EH (cell line): ENCODE data around the gene SORT1.
"Not testable (repeated sequence)": the region's sequence is repeated elsewhere in the genome, so short reads cannot be mapped to it uniquely, and the experiment has no call there.

Experiments
- DNase-seq: peaks from one replicate; pipeline ENCODE4 v3.0.0-alpha.2; 2015; ENCODE audit warnings: low read depth

SORT1 gene

DNA sequence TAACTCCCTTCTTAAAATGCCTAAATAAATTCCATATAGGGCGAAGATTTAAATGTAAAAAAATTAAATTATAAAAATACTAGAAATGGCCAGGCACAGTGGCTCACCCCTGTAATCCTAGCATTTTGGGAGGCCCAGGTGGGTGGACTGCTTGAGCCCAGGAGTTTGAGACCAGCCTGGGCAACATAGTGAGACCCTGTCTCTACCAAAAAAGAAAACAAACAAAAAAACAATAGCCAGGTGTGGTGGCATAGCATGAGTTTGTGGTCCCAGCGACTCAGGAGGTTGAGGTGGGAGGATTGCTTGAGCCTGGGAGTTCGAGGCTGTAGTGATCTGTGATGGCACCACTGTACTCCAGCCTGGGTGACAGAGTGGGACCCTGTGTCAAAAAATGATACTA, 17.8 kb downstream of the SORT1 start:
- DNase-seq, result no peak

DNA sequence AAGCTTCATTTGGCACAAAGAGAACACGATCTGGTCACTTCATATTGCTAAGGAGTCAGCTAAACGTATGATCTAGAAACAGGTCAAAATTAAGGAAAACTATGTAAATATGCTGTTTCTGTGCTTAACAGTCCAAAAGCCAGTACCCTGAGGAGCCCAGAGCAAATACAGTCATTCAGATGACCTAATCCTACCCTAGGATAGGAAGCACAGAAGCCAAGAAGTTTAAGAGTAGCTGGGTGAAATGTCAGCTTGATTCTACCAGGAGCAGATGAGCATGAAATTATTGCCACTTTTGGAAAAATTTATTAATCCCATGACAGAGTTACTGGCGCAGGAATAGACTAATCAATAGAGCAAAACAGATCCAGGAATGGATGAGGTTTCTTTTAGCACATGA, 18.3 kb downstream of the SORT1 start:
- DNase-seq, result no peak

DNA sequence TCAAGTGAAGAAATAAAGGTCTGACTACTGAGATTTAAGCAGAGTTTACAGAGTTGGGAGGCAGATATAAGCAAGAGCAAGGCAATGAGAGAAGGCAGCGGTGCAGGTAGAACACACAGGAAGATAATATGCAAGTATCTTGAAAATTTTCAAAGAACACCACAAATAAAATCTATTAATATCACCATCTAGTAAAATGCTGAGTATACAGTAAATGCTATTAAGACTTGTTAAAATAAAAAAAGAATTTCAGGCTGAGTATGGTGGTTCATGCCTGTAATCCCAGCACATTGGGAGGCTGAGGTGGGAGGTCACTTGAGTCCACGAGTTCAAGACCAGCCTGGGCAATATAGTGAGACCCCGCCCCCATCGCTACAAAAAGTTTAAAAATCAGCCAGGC, 20.0 kb downstream of the SORT1 start:
- no peak for DNase-seq

DNA sequence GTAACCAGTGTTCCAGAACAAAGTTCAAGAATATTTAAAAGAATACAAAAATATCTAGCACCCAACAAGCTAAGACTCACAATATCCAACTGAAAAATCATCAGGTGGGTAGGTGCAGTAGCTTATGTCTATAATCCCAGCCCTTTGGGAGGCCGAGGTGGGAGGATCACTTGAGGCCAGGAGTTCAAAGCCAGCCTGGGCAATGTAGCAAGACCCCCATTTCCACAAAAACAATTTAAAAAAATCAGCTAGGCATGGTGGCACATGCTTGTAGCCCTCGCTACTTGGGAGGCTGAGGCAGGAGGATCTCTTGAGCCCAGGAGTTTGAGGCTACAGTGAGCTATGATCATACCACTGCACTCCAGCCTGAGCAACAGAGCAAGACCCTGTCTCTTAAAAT, 24.0 kb downstream of the SORT1 start:
- DNase-seq, result not testable (repeated sequence)

DNA sequence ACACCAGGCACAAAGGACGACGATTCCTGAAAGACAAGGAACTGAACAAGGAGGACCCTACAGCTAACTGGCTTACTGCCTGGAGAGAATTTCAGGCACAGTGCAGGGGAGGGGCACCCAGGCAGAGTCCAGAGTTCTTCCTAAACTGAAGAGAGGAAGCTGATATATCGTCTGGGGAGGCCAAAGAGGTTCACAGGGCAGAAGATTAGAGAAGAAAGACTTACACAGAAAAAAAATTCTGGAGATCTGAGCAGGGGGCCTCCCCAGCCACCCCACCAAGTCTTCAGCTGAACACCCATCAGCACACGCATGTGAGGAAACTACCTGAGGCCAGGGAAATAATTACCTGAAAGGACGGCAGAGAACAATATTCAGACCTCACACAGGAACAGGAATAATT, 24.6 kb downstream of the SORT1 start:
- no peak for DNase-seq

DNA sequence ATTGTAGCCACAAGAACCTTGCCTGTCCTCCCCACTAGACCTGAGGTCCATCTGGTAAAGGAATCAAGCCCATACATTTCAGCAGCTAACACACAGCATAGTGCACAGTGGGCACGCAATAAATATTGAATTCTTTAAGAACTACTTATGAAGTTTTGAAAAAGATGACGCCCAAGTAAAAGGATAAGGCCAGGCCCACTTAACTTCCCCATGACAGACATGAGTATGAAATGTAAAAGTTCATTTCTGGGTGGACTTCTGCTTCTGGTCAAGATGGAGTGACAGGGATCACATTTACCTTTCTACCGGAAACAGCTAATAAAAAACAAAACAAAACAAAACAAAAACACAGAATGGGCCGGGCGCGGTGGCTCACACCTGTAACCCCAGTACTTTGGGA, 25.4 kb downstream of the SORT1 start:
- no peak for DNase-seq

DNA sequence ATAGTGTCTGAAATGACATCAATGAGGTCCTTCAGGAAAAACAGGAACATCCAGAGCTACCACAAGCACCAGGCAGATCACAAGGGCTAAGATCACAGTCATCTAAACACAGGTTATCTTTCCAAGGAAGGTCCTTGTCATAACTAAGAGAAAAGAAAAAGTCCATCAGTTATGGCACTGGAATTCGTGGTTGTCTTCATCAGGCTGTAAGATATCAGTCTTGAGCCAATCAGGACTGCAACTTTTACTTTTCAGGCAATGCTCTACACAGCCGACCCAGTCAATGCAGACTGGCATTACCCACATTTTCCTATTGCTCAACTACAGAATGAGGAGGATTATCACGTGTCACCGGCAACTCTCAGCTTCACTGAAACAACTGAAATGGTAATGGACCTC, 26.4 kb downstream of the SORT1 start:
- peak; percentile 89 for DNase-seq

DNA sequence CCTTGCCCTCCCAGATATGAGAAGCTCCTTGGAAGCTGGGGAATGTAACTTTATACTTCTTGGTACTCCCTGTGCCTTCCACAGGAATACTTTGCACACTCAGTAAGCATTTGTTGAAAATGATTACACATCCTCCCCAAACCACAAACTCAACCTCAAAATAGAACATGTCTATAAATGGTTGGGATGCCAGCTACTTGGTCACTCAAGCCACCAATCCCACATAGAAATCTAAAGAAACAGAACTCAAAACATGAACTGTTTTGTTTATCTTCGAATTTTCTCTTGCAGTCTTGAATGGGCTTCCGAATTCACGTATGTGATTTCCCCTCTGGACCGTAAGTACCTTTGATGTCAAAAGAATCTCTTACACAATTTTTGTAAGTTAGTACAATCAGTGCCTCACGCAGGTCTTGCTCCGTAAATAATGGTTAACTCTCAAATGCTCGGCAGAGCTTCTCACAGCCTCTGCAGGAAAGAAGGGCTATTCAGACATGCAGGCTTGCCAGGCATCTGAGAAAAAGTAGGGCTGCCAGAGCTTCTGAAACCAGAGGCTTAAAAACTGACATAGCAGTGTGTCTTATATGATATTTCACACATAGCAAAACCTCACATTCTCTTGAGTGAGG, 26.9 kb downstream of the SORT1 start:
- peak; percentile 98 for DNase-seq

DNA sequence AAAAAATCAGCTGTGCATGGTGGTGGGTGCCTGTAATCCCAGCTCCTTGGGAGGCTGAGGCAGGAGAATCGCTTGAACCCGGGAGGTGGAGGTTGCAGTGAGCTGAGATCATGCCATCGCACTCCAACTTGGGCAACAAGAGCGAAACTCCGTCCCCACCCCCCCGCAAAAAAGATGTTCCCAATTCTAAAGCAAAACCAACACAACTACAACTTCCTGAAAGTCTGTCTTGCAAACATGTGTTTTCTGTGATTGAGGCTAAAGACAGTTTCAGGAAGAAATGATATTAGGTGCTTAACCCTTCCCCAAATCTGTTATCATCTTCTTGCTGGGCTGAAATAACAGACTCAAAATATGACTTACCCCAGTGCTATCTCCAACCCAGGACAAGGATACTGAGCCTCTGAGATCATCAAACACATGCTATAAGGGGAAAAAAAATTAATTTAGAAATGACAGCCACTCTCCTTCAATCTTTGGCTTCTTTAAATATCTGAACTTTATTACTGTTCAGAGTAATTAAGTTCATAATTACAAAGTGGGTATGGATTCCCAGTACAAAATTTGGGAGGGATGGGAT, 28.5 kb downstream of the SORT1 start:
- DNase-seq, result peak; percentile 73

DNA sequence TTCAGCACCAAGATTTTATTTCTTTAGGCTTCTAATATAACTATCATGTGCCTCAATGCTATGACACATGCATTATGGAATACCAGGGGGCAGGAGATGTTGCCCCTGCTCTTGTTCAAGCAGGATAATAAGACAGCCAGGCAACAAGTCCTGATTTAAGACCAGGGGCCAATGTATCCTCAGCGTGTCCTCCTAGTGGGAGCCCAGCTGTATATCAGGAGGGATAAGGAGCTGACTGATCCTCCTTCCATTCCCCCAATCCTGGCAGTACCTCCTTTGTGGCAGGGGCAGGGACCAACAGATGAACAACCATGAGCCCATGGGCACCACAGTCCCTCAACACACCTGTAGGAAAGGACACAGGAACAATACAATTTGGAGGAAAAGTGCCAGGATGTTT, 29.3 kb downstream of the SORT1 start:
- DNase-seq, result no peak

DNA sequence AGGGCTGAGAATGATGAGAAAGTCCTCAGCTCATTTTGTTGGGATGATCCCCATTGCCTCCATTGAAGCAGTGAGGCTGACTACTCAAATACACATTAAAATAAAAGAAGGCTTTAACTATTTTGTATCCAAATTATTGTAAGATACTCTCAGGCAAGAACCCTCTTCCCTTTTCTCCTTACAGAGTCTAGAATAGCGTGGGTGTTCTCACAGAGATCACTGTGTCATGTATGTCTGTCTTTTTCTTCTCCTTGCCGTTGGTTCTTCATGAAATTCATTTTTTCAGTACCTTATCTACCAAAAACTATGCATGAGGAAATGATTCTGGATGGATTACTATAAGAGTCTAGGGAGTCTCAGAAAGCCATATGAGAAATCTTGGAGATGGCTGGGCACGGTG, 30.1 kb downstream of the SORT1 start:
- DNase-seq, result no peak

DNA sequence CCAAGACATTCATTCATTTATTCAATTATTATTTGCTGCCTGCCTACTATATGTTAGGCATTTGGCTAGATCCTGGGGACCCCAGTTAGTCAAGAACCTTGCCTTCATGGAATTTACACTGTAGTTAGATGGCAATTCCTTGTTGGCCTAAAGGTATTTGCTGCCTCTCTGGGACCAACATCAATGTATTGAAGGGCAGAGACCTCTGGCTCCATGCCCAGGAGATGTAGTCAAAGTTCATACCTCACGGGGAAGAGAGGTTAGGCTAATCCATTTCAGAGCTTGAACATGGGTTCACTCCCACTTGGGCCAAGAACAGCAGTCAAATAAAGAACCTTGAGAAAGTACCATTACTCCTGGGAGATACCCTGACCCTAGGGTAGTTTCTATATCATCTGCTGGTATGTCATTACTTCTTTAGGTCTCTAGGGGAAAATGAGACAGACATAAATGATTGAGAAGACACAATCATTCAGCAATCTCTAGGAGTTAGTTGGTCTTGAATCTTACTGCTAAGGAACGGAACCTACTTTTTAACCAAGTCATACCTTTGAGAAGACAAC, 32.0 kb downstream of the SORT1 start:
- no peak for DNase-seq

DNA sequence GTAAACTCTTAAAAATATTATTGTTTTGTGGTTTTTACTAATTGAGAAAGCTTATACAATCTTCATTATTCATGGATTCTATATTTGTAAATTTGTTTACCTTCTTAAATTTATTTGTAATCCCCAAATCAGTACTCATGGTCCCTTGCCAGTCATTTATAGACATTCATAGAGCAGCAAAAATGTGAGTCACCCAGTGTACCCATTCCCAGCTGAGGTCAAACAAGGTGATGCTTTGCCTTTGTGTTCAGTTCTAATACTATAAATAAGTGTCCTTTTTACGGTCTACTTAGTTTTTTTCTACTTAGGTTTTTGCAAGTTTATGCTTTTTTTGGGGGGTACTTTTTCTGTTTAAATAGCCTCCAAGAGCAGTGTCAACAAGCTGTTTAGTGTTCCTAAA, 36.1 kb downstream of the SORT1 start:
- peak; percentile 74 for DNase-seq

DNA sequence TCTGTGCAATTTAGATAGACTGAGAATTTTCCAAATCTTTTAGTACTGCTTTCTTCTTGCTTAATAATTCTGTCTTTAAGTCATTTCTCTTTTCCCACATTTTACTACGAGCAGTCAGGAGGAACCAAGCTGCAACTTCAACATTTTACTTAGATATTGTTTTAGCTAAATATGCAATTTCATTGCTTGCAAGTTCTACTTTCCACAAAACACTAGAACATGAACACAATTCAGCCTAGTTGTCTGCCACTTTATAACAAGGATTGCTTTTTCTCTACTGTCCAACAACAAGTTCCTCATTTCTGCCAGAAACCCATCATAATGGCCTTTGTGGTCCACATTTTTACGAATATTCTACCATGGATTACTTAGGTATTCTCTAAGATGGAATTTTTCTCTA, 36.6 kb downstream of the SORT1 start:
- no peak for DNase-seq

DNA sequence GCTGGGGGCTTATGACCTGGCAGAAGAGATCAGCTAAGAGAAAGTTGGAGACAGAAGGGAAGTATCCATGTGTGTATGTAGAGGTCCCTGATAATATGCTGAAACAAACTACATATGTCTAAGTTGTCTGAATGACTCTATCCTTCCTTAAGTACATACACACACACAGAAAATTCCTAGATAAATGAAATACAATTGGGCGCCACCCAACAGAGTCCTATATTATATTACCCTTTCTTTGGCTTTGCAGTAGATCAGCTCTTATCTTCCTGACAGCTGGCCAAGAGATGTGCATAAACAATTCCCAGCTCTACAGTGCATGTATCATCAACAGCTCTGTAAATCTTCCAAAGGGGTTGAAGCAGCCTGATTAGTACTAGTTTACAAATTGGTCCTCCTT, 40.1 kb downstream of the SORT1 start:
- peak; percentile 11 for DNase-seq

DNA sequence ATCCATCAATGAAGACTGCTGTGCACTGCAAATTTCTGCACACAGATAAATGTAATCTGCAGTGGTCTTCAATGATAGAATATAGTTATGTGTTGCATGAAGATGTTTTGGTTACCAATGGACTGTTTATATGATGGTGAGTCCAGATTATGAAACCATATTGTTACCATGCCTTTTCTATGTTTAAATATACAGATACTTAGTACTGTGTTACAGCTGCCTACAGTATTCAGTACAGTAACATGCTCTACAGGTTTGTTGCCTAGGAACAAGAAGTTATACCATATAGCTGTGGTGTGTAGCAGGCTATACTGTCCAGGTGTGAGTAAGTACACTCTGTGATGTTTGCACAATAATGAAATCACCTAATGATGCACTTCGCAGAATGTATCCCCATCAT, 40.8 kb downstream of the SORT1 start:
- DNase-seq, result no peak

DNA sequence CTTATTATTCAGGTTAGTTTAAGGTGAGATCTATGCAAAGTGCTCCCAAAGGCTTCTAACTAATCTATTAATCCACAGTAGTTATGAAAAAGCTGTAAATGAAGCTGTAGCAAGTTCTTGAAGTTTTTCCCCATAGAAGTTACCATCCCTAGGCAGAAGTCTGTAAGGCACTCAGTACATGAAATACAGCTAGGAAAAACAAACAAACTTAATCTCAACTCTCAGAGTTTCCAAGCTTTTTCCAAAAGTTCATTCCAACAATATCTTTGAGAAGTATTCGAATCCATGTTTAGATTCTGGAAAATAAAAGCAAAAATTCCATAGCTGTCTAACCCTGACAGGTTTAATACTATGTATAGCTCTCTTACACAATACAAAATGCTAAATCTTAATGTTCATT, 41.2 kb downstream of the SORT1 start:
- DNase-seq, result peak; percentile 24

DNA sequence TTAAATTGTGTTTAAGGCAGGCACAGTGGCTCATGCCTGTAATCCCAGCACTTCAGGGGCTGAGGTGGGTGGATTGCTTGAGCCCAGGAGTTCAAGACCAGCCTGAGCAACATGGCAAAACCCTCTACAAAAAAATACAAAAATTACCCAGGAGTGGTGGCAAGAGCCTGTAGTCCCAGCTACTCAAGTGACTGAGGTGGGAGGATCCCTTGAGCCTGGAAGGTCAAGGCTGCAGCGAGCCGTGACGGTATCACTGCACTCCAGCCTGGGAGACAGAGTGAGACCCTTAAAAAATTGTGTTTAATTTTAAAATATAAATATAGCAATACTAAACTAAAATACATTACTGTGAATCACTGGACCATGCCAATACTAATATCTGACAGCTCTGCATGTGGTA, 42.8 kb downstream of the SORT1 start:
- DNase-seq, result no peak

DNA sequence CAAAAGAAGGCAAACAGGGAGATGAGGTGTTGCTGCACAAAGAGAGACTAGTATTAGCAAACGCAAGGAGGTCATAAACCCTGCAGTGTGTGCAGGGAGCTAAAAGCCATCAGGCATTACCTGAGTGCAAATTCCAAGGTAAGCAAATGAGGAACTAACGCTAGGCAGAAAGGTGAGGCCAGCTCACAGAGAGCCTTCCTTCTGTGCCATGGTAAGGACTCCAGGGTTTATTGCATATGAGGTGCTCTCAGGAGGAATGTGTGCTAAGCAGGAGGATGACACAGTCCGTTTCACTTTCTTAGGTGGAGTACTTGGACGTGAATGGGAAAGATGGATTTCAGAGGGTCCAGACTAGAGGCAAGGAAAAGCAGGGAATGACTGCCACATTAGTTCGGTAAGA, 46.3 kb downstream of the SORT1 start:
- no peak for DNase-seq

DNA sequence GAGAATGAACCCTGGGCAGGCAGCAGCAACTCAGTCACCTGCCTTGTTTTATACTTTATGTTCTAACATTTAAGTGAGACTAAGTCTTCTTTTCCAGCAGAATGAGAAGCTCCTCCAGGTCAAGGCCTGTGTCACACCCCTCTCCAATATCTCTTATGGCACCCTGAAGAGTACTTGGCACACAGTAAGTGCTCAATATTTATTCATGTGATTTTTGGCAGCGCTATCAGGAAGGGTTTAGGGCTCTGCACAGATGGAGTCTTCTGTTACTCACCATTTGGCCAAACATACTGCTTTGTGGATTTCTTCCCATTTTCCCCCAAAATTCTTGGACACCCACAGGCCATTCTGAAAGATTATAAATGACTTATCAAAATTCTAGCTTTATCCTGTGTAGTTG, 47.1 kb downstream of the SORT1 start:
- DNase-seq, result no peak

DNA sequence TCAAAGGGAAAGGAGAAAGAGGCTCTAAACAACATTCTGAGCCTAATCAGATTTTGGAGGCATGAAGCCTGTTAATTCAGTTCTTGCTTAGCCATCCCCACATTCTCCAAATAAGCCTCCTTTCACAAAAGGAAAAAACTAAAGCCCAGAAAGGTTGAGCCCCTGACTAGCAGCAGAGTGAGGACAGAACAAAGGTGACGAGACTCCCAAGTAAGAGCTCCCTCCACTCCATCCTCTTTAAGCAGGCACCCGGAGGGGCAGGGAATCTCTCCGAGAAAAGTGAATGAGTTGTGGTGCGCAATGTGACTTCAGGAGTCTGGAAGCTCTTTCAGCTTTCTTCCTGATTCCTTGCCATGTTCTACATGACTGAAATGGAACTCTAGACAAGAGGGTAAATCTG, 47.5 kb downstream of the SORT1 start:
- DNase-seq, result no peak

DNA sequence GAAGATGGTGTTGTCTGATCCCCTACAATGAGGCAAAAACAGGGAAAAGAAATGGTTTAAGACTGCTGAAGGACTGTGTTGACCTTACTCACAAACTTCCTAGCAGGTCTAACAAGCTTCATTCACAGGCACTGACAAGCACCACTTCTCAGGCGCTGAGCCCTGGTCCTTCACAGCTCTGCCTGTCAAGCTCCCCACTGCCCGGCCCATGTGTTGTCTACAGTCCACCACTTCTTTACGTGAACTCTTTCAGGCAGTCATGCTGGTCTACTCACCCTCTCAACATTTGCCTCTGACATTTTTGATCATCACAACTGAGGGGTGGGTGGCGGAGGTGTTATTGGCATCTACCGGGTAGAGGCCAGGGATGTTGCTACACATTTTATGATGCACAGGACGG, 50.2 kb downstream of the SORT1 start:
- no peak for DNase-seq

DNA sequence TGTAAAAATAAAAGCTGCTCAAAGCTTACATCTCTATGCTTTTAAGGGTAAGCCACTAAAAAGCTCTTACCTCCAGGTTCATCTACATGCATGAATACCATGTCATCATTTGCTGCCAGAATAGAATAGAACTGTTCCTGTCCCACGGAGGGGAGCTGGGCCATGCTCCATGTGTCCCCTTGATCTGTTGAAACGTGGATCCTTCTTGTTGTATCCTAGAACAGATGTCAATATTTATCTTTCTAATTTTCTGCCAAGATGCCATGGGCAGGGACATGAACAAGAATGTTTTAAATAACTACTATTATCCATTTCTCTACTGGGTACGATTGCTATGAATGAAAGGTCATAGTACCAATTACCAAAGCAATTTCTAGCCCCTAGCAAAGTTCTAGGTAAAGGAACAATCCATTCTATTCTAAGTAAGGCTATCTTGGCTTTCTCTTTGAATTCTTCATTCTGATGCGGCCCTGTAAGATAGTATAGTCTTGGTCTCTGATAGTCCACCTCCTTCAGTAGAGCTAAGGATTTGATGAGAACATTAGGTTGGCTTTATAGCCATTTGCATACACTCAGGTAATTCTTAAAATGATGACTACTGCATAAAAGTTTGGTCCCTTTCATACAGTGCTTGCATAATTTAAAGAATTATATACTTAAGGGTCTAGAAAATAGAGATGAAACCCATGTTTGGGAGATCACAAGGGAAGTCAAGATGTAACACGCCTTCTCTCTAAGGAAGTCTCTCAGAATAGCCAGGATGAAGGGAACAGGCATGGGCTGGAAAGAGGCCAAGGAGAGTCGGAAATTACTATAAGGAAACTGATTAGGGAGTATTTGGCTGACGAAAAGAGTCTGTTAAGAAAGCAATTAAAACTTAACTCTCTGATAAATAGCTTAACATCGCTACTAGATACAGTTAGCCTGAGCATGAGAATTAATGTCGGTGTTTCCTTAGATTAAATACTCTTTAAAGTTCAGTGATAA, 55.5 kb downstream of the SORT1 start:
- DNase-seq, result no peak
